Occipital lobe (tissue), 3 donors: Measurements from ENCODE around the gene CXCR5. TPM values are rescaled to one million over a fixed set of nuclear protein-coding genes. Genes with fewer than 3 reads are reported as not detected.

Source experiments
- DNase-seq: peaks from one replicate; lab custom pipeline; 2025; lab: John Stamatoyannopoulos, UW
- small RNA-seq: library from RNA; depleted of rRNA; stranded (forward); fragments of <200 nt; gene quantifications from one replicate; pipeline ENCODE3, GENCODE V24; 2014
- total RNA-seq: library from RNA; depleted of rRNA; stranded (reverse); fragments of >200 nt; gene quantifications from one replicate; pipeline ENCODE4 v1.2.3, GENCODE V29; 2014

The CXCR5 gene
- total RNA-seq, 1 donor from 2014 or later, result not detected

GRCh38 chr11:118927554-118928100 lies 43.9 kb downstream of the CXCR5 start:
- DNase-seq, result no peak

GRCh38 chr11:118928101-118928869 lies 44.6 kb downstream of the CXCR5 start:
- DNase-seq, result peak; percentile 89

GRCh38 chr11:118928870-118929500 lies 45.3 kb downstream of the CXCR5 start:
- DNase-seq, result peak; percentile 81

- peak; percentile 81 for DNase-seq
Measured at GRCh38 chr11:118929501-118930093, 45.9 kb downstream of the CXCR5 start.

- DNase-seq, result peak; percentile 43
Measured at GRCh38 chr11:118930094-118930712, 46.5 kb downstream of the CXCR5 start.

GRCh38 chr11:118931571-118931970 lies 47.9 kb downstream of the CXCR5 start:
- DNase-seq, result no peak

GRCh38 chr11:118933486-118933885 lies 49.8 kb downstream of the CXCR5 start:
- DNase-seq, result no peak

GRCh38 chr11:118935376-118935775 lies 51.7 kb downstream of the CXCR5 start:
- no peak for DNase-seq

GRCh38 chr11:118938491-118939403 lies 55.1 kb downstream of the CXCR5 start:
- DNase-seq, result no peak

- no peak for DNase-seq
Measured at GRCh38 chr11:118939404-118939915, 55.8 kb downstream of the CXCR5 start.

- no peak for DNase-seq
Measured at GRCh38 chr11:118939953-118940598, 56.4 kb downstream of the CXCR5 start.

GRCh38 chr11:118947091-118947490 lies 63.4 kb downstream of the CXCR5 start:
- no peak for DNase-seq

Small RNA genes within 50 kb of the gene (small RNA-seq; reads per million reads assigned to genes)
- not detected for gene MIR4492
- gene RF00019, result not detected
- not detected for gene RN7SL688P

Other genes with a start within 250 kb of the CXCR5 start
- gene TREH, start 204.2 kb upstream of the CXCR5 start, total RNA-seq, result not detected
- 283 TPM for gene DDX6, start 92.7 kb upstream of the CXCR5 start, total RNA-seq
- 11.5 TPM for gene BCL9L, start 42.0 kb downstream of the CXCR5 start, total RNA-seq
- gene UPK2, start 72.4 kb downstream of the CXCR5 start, total RNA-seq, result not detected
- gene FOXR1, start 87.9 kb downstream of the CXCR5 start, total RNA-seq, result 0.31 TPM
- 31.0 TPM for gene CENATAC, start 114.2 kb downstream of the CXCR5 start, total RNA-seq
- 705 TPM for gene RPS25, start 134.5 kb downstream of the CXCR5 start, total RNA-seq
- 63.9 TPM for gene TRAPPC4, start 134.9 kb downstream of the CXCR5 start, total RNA-seq
- gene SLC37A4, start 147.0 kb downstream of the CXCR5 start, total RNA-seq, result 9.5 TPM
- 37.0 TPM for gene HYOU1, start 173.3 kb downstream of the CXCR5 start, total RNA-seq
- gene VPS11, start 183.9 kb downstream of the CXCR5 start, total RNA-seq, result 22.1 TPM
- 2.0 TPM for gene HMBS, start 201.0 kb downstream of the CXCR5 start, total RNA-seq
- 8.7 TPM for gene DPAGT1, start 218.0 kb downstream of the CXCR5 start, total RNA-seq
- 7.6 TPM for gene C2CD2L, start 223.5 kb downstream of the CXCR5 start, total RNA-seq
- 21.7 TPM for gene HINFP, start 237.7 kb downstream of the CXCR5 start, total RNA-seq